ENCODE results near the gene SYMPK. TPM values are rescaled to one million over a fixed set of nuclear protein-coding genes. Genes with fewer than 3 reads are reported as not detected.
A peak's percentile ranks its signal among the peaks of the same experiment; 100 is the strongest.

SYMPK gene
- total RNA-seq, 4 donors from 2014 or later = 31.0 to 89.0 (median 57.4) TPM

- H3K27ac ChIP-seq = peak within 1 kb of the TSS; percentile 80 to 97 (median 86)
- WGBS, 2 donors = 6 to 14% methylated on average over 8 to 12 of the region's 18 CpGs
- peak within 1 kb of the TSS; percentile 45 to 64 (median 50) for H3K4me3 ChIP-seq
- no peak for TF ChIP-seq EP300 (IDR thresholded peaks at IDR 0.05)
- TF ChIP-seq POLR2A (IDR thresholded peaks at IDR 0.05) = no peak
- no peak for TF ChIP-seq CTCF (IDR thresholded peaks at IDR 0.05)
- peaks cover 0 to 70% (median 40%) of the 10 kb centered on the region in 4 donors for H3K4me1 ChIP-seq
- peaks cover 0 to 40% (median 5%) of the 10 kb centered on the region in 3 donors for H3K36me3 ChIP-seq
- H3K9me3 ChIP-seq = no peaks in the 10 kb centered on the region
- no peaks in the 10 kb centered on the region for H3K27me3 ChIP-seq
- no peak for DNase-seq (ENCODE audit: low spot score in 2 of 2)
Measured at GRCh38 chr19:45782162-45782691, 80.7 kb downstream of the SYMPK start, which contains the start of gene DMPK. DMPK (minus strand) TSS chr19:45782490; CDS start chr19:45782352, 138 bp downstream.

GRCh38 chr19:45781214-45782161 lies 81.5 kb downstream of the SYMPK start:
- WGBS, 2 donors = 46 to 54% methylated on average over 12 to 16 of the region's 17 CpGs
- H3K27me3 ChIP-seq = no peaks in the 10 kb centered on the region
- H3K4me3 ChIP-seq = peak overlapping the region; percentile 45 to 64 (median 50)
- peak overlapping the region; percentile 80 to 97 (median 86) for H3K27ac ChIP-seq
- H3K36me3 ChIP-seq = peaks cover 0 to 40% (median 5%) of the 10 kb centered on the region in 3 donors
- no peak for TF ChIP-seq CTCF (IDR thresholded peaks at IDR 0.05)
- TF ChIP-seq EP300 (IDR thresholded peaks at IDR 0.05) = no peak
- no peak for TF ChIP-seq POLR2A (IDR thresholded peaks at IDR 0.05)
- no peak for DNase-seq (ENCODE audit: low spot score in 2 of 2)
- H3K9me3 ChIP-seq = no peaks in the 10 kb centered on the region
- peaks cover 0 to 70% (median 40%) of the 10 kb centered on the region in 4 donors for H3K4me1 ChIP-seq

- Histone ChIP-seq H3K27ac (peak overlapping the region in 3 of 4 donors; percentile 84 to 97 (median 89)), H3K4me1 (peaks cover 0 to 70% (median 40%) of the 10 kb centered on the region in 4 donors), H3K4me3 (peak overlapping the region in 3 of 4 donors; percentile 4 to 64 (median 45)), H3K27me3 (no peaks in the 10 kb centered on the region), H3K9me3 (no peaks in the 10 kb centered on the region), H3K36me3 (peaks cover 0 to 34% (median 4%) of the 10 kb centered on the region in 3 donors)
- TF ChIP-seq POLR2A (IDR thresholded peaks at IDR 0.05) (no peak), EP300 (IDR thresholded peaks at IDR 0.05) (no peak), CTCF (IDR thresholded peaks at IDR 0.05) (no peak)
- DNase-seq (ENCODE audit: low spot score in 2 of 2) = no peak
- WGBS, 2 donors = 22 to 25% methylated on average over 13 of the region's 13 CpGs
Measured at GRCh38 chr19:45780448-45781213, 82.3 kb downstream of the SYMPK start.

- H3K27me3 ChIP-seq = no peaks in the 10 kb centered on the region
- TF ChIP-seq POLR2A (IDR thresholded peaks at IDR 0.05) (no peak), CTCF (IDR thresholded peaks at IDR 0.05) (no peak), EP300 (IDR thresholded peaks at IDR 0.05) (no peak)
- no peak for DNase-seq (ENCODE audit: low spot score in 2 of 2)
- peaks cover 0 to 30% (median 0%) of the 10 kb centered on the region in 3 donors for H3K36me3 ChIP-seq
- H3K4me3 ChIP-seq = peak overlapping the region in 2 of 4 donors; percentile 19 to 37
- H3K4me1 ChIP-seq = peaks cover 0 to 70% (median 40%) of the 10 kb centered on the region in 4 donors
- H3K27ac ChIP-seq = peak overlapping the region in 2 of 4 donors; percentile 89 to 97
- WGBS, 2 donors = 35 to 73% methylated on average over 4 of the region's 4 CpGs
- no peaks in the 10 kb centered on the region for H3K9me3 ChIP-seq
Measured at GRCh38 chr19:45780146-45780447, 82.8 kb downstream of the SYMPK start.
